Stimulated activated effector memory CD8-positive, alpha-beta T cell treated with anti-CD3 and anti-CD28 coated beads, Interleukin-12 subunit alpha, Interleukin-12 subunit beta, amount 100 ng/mL, for 72 hours (primary cell): ENCODE results near the gene AHI1.
"Not testable (repeated sequence)": the region's sequence is repeated elsewhere in the genome, so short reads cannot be mapped to it uniquely, and the experiment has no call there.

Experiments
- ATAC-seq: fragments of 150-1000 bp; cut with Tn5 transposase; 2 replicates; pipeline ENCODE4 v1.10.0; 2021
- DNase-seq, 2 donors: peaks; one replicate each; pipeline ENCODE4 v3.0.0; 2021 to 2022; ENCODE audit warnings: low spot score in 2 of 2
- H3K27ac Mint-ChIP-seq: one replicate; pipeline ENCODE4 v1.8.0; 2022; ENCODE audit warnings: mild to moderate bottlenecking, mixed read lengths
- H3K36me3 Mint-ChIP-seq: one replicate; pipeline ENCODE4 v1.8.0; 2022; ENCODE audit warnings: mild to moderate bottlenecking, mixed read lengths
- H3K4me1 Mint-ChIP-seq: one replicate; pipeline ENCODE4 v1.8.0; 2022; ENCODE audit warnings: mixed read lengths
- H3K4me3 Mint-ChIP-seq: one replicate; pipeline ENCODE4 v1.8.0; 2022; ENCODE audit warnings: mild to moderate bottlenecking, mixed read lengths
- H3K9me3 Mint-ChIP-seq: one replicate; pipeline ENCODE4 v1.8.0; 2022; ENCODE audit warnings: mixed read lengths

The AHI1 gene

DNA sequence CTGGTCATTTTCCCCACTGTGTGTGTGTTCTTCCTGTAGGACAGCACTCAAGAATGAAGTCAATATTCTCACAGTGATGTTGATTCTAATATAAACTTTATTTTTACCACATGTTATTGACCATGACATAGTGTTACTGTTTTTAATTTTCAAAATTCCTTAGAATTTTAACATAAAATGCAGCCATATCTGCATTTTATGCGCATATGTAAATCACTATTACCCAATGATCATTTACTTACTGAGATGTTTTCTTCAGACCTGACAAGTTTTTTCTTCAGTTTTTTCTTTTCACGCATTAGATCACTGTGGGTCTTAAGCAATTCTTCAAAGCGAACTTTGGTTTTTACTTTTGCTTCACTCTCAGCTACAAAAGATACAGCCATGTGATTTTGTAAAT is 7.2 kb downstream of the AHI1 start:
- DNase-seq (no peak), ATAC-seq (no peak)
- peaks cover 81% of the 10 kb centered on the region for H3K36me3 Mint-ChIP-seq
- H3K4me1 Mint-ChIP-seq, result peaks cover 5% of the 10 kb centered on the region
- H3K9me3 Mint-ChIP-seq, result no peaks in the 10 kb centered on the region
- H3K27ac Mint-ChIP-seq, result no peak overlapping the region
- H3K4me3 Mint-ChIP-seq, result no peak overlapping the region

GRCh38 chr6:135488023-135488422 is 9.5 kb downstream of the AHI1 start:
- Mint-ChIP-seq H3K9me3 (peaks cover 3% of the 10 kb centered on the region), H3K4me3 (no peak overlapping the region), H3K27ac (no peak overlapping the region), H3K36me3 (peaks cover 89% of the 10 kb centered on the region), H3K4me1 (no peaks in the 10 kb centered on the region)
- no peak for DNase-seq
- ATAC-seq, result no peak

DNA sequence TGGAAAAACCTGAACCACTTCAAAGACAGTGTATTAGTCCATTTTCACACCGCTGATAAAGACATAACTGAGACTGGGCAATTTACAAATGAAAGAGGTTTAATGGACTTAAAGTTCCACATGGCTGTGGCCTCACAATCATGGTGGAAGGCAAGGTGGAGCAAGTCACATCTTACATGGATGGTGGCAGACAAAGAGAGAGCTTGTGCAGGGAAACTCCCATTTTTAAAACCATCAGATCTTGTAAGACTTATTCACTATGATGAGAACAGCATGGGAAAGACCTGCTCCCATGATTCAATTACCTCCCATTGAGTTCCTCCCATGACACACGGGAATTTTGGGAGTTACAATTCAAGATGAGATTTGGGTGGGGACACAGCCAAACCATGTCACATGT is 13.6 kb downstream of the AHI1 start:
- H3K4me3 Mint-ChIP-seq, DNase-seq, ATAC-seq, H3K4me1 Mint-ChIP-seq, H3K27ac Mint-ChIP-seq: not testable (repeated sequence)
- Mint-ChIP-seq H3K9me3 (peaks cover 17% of the 10 kb centered on the region), H3K36me3 (peaks cover 69% of the 10 kb centered on the region)

DNA sequence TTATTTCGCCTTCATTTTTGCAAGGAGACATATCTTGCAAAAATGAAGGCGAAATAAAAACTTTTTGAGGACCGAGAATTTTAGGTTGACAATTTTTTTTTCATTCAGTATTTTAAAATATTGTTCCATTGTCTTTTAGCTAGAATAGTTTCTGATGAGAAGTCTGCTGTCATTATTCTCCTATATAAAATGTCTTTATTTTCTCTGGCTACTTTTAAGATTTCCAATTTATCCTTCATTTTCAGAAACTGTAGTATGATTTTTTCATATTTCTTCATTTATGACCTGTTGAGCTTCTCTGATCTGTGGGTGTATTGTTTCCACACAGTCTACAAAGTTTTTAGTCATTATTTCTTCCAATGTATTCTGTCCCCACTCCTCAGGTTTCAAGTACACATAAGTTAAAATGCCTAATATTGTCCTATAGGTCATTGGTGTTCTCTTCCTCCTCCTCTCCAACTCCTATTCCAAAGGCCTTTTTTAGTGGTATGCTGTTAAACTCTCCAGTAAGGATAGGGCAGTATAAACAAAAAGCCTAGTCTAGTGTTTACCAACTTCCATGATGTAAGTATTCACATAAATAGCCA is 15.7 kb downstream of the AHI1 start:
- H3K4me1 Mint-ChIP-seq, result no peaks in the 10 kb centered on the region
- no peak for DNase-seq
- peaks cover 59% of the 10 kb centered on the region for H3K36me3 Mint-ChIP-seq
- no peak for ATAC-seq
- no peak overlapping the region for H3K4me3 Mint-ChIP-seq
- peaks cover 17% of the 10 kb centered on the region for H3K9me3 Mint-ChIP-seq
- no peak overlapping the region for H3K27ac Mint-ChIP-seq

GRCh38 chr6:135479601-135480000 is 17.9 kb downstream of the AHI1 start:
- DNase-seq (no peak), ATAC-seq (no peak)
- Mint-ChIP-seq H3K4me1 (no peaks in the 10 kb centered on the region), H3K9me3 (peaks cover 17% of the 10 kb centered on the region), H3K27ac (no peak overlapping the region), H3K4me3 (no peak overlapping the region), H3K36me3 (peaks cover 42% of the 10 kb centered on the region)

- no peak overlapping the region for H3K27ac Mint-ChIP-seq
- H3K36me3 Mint-ChIP-seq, result peaks cover 33% of the 10 kb centered on the region
- no peak overlapping the region for H3K4me3 Mint-ChIP-seq
- H3K4me1 Mint-ChIP-seq, result no peaks in the 10 kb centered on the region
- ATAC-seq (no peak), DNase-seq (no peak)
- peaks cover 14% of the 10 kb centered on the region for H3K9me3 Mint-ChIP-seq
Measured at GRCh38 chr6:135478626-135479025, 18.9 kb downstream of the AHI1 start.

DNA sequence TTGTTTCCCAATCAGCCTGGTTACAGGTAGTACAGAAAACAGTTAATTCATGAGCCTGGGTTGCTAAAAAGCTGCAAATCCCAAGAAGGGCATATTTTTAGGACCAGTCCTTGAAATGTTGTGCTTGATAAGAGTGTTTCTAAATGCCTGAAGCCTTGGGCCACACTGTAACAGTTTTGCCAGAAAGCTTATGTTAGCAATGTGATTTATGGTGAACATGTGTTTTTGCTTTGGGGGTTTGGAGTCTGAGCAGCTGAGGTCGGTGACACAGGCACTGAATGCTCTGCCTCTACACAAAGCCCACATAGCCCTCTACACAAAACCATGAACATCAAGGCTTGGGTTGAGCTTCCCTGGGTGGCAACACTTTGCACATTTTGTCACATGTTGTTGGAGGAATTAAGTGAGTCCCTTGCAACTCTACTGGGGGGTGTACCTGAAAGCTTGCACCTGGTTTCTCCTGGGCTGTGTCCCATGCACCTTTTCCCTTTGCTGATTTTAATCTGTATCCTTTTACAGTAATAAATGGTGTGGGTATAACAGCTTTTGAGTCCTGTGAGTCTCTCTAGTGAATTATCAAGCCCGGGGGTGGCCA is 22.2 kb downstream of the AHI1 start:
- ATAC-seq (no peak), DNase-seq (no peak)
- Mint-ChIP-seq H3K36me3 (peaks cover 27% of the 10 kb centered on the region), H3K9me3 (peaks cover 5% of the 10 kb centered on the region), H3K4me1 (no peaks in the 10 kb centered on the region), H3K4me3 (no peak overlapping the region), H3K27ac (no peak overlapping the region)

- H3K27ac Mint-ChIP-seq, result no peak overlapping the region
- H3K9me3 Mint-ChIP-seq, result peaks cover 4% of the 10 kb centered on the region
- no peaks in the 10 kb centered on the region for H3K4me1 Mint-ChIP-seq
- DNase-seq, result no peak
- peak; percentile 84 for ATAC-seq
- peaks cover 27% of the 10 kb centered on the region for H3K36me3 Mint-ChIP-seq
- H3K4me3 Mint-ChIP-seq, result no peak overlapping the region
Measured at GRCh38 chr6:135474362-135474761, 23.2 kb downstream of the AHI1 start.

- Mint-ChIP-seq H3K4me1 (peaks cover 6% of the 10 kb centered on the region), H3K27ac (no peak overlapping the region), H3K4me3 (no peak overlapping the region), H3K36me3 (peaks cover 58% of the 10 kb centered on the region), H3K9me3 (no peaks in the 10 kb centered on the region)
- no peak for ATAC-seq
- DNase-seq, result no peak
Measured at GRCh38 chr6:135465903-135466302, 31.6 kb downstream of the AHI1 start.

- ATAC-seq, result no peak
- Mint-ChIP-seq H3K9me3 (no peaks in the 10 kb centered on the region), H3K36me3 (peaks cover 56% of the 10 kb centered on the region), H3K4me1 (peaks cover 6% of the 10 kb centered on the region), H3K4me3 (no peak overlapping the region), H3K27ac (no peak overlapping the region)
- DNase-seq, result no peak
Measured at GRCh38 chr6:135465307-135465706, 32.2 kb downstream of the AHI1 start.

DNA sequence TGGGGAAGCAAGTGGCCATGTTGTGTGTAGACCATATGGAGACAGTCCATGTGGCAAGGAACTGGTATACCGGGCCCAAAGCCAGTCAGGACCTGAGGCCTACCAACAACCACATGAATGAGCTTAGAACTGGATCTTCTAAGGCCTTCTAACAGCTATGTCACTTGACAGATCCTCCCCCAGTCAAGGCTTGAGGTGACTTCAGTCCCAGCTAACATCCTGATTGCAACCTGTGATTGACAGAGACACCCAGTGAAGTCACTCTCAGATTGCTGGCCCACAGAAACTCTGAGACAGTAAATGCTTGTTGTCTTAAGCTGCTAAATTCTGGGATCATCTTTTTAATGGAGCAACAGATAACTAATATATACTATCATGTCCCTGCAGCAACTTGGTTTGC is 32.9 kb downstream of the AHI1 start:
- no peak for DNase-seq
- Mint-ChIP-seq H3K27ac (no peak overlapping the region), H3K36me3 (peaks cover 60% of the 10 kb centered on the region), H3K9me3 (no peaks in the 10 kb centered on the region), H3K4me1 (peaks cover 6% of the 10 kb centered on the region), H3K4me3 (no peak overlapping the region)
- no peak for ATAC-seq

GRCh38 chr6:135461208-135461607 is 36.3 kb downstream of the AHI1 start:
- Mint-ChIP-seq H3K9me3 (no peaks in the 10 kb centered on the region), H3K4me1 (peaks cover 6% of the 10 kb centered on the region), H3K4me3 (no peak overlapping the region), H3K36me3 (peaks cover 81% of the 10 kb centered on the region), H3K27ac (no peak overlapping the region)
- ATAC-seq, result no peak
- no peak for DNase-seq

- H3K9me3 Mint-ChIP-seq, result no peaks in the 10 kb centered on the region
- no peak overlapping the region for H3K4me3 Mint-ChIP-seq
- no peak overlapping the region for H3K27ac Mint-ChIP-seq
Measured at GRCh38 chr6:135458051-135458450, 39.5 kb downstream of the AHI1 start.

DNA sequence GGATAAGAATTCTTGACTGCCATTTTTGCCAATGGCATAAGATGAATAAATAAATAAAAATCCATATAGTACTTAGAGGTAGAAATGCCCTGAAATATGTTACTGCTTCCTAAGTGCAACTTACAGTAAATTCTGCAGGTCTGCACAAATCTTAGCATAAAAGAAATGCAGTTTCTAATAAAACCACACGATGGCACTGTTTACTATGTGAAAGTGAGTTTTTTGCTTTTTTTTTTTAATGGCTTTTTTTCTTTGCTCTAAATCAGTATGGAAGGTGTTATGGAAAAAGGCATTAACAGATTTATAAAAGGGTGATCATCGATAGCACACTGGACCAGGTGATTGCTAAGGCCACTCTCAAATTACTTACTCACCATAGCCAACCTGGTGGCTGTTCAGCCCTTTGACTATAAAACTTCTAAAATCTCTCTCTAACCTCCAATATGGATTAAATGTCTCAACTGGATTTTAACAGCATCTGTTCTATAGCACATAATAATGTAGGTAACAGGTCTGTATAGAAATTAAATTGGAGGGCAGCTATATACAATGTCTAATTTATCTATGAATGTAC is 45.8 kb downstream of the AHI1 start:
- no peak overlapping the region for H3K27ac Mint-ChIP-seq

More at GRCh38 chr6:135458051-135458450, 39.5 kb downstream of the AHI1 start:
- ATAC-seq (no peak), DNase-seq (no peak)
- Mint-ChIP-seq H3K4me1 (no peaks in the 10 kb centered on the region), H3K36me3 (peaks cover 61% of the 10 kb centered on the region)

GRCh38 chr6:135449246-135449645 is 48.3 kb downstream of the AHI1 start:
- DNase-seq (no peak), ATAC-seq (no peak)
- no peak overlapping the region for H3K27ac Mint-ChIP-seq
- peaks cover 46% of the 10 kb centered on the region for H3K36me3 Mint-ChIP-seq
- H3K4me3 Mint-ChIP-seq, result no peak overlapping the region
- no peaks in the 10 kb centered on the region for H3K9me3 Mint-ChIP-seq
- no peaks in the 10 kb centered on the region for H3K4me1 Mint-ChIP-seq

More for the DNA sequence above, 45.8 kb downstream of the AHI1 start:
- DNase-seq (no peak), ATAC-seq (no peak)
- Mint-ChIP-seq H3K9me3 (no peaks in the 10 kb centered on the region), H3K4me3 (no peak overlapping the region), H3K36me3 (peaks cover 51% of the 10 kb centered on the region), H3K4me1 (no peaks in the 10 kb centered on the region)

DNA sequence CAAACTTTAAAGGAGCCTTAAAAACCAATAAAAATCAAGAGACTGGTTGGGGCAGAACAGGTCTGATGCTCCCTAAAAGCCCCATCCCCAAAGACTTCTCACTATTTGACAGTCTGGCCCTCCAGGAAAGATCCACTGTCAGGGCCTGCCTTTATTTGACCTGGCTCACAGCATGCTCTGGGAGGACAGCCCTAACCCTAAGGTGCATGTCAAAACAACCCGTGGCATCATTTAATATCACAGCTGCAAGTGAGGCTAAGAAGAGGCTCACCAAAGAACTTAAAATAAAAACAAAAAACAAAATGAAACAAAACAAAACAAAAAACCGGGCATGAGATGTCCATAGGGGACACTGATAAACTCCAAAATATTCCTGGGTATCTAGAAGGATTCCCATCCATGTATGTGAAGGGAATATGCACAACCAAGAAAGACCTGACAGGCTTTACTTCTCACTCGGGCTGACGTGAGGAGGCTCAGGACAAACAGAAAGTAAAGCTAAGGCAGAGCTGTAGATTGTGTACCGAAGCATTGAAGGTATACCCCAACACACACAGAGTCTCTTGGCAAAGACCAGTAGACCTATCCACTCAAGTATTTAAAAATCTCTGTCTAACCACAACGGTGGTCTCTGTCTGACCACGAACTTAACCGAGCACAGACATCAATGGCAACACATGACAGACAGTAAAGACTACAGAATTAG is 57.3 kb downstream of the AHI1 start:
- H3K4me1 Mint-ChIP-seq, result peaks cover 15% of the 10 kb centered on the region
- peak overlapping the region; percentile 41 for H3K4me3 Mint-ChIP-seq
- H3K27ac Mint-ChIP-seq, result peak overlapping the region; percentile 5
- ATAC-seq (no peak), DNase-seq (no peak)
- no peaks in the 10 kb centered on the region for H3K9me3 Mint-ChIP-seq
- H3K36me3 Mint-ChIP-seq, result peaks cover 24% of the 10 kb centered on the region
